Endothelial cell (in vitro differentiated cells): ENCODE data around the gene GAB2. TPM values are rescaled to one million over a fixed set of nuclear protein-coding genes. Genes with fewer than 3 reads are reported as not detected.

ENCODE experiments used
- DNase-seq: peaks from one replicate; pipeline ENCODE4 v3.0.0; 2021; ENCODE audit warnings: low spot score
- H3K27ac Mint-ChIP-seq: one replicate; pipeline ENCODE4 v1.8.0; 2021; ENCODE audit warnings: mixed read lengths, inconsistent platforms; ENCODE audit not compliant: unreplicated experiment
- H3K27me3 Mint-ChIP-seq: one replicate; pipeline ENCODE4 v1.8.0; 2021; ENCODE audit warnings: mild to moderate bottlenecking, moderate library complexity, mixed read lengths, inconsistent platforms; ENCODE audit not compliant: unreplicated experiment
- H3K36me3 Mint-ChIP-seq: one replicate; pipeline ENCODE4 v1.8.0; 2021; ENCODE audit warnings: mild to moderate bottlenecking, low read depth, mixed read lengths, inconsistent platforms; ENCODE audit not compliant: unreplicated experiment
- H3K4me1 Mint-ChIP-seq: one replicate; pipeline ENCODE4 v1.8.0; 2021; ENCODE audit warnings: mild to moderate bottlenecking, mixed read lengths, inconsistent platforms; ENCODE audit not compliant: unreplicated experiment
- H3K4me3 Mint-ChIP-seq: one replicate; pipeline ENCODE4 v1.8.0; 2021; ENCODE audit warnings: mild to moderate bottlenecking, mixed read lengths, inconsistent platforms; ENCODE audit not compliant: unreplicated experiment
- H3K9me3 Mint-ChIP-seq: one replicate; pipeline ENCODE4 v1.8.0; 2021; ENCODE audit warnings: mixed read lengths, inconsistent platforms; ENCODE audit not compliant: unreplicated experiment
- total RNA-seq: library from RNA; stranded (reverse); fragmentation: NEBNext Ultra II Directional; extraction: Animal tissue kit (Norgen Biotek cat#: 25700); gene quantifications from one replicate; pipeline ENCODE4 v1.2.1, GENCODE V29; 2021; ENCODE audit not compliant: unreplicated experiment
- TF ChIP-seq, protein P1 (sequence below): fragments of 200-600 bp; sonication (generic); IDR thresholded peaks from one replicate; pipeline ENCODE4 v1.5.0; 2021; ENCODE audit warnings: antibody characterized with exemption; ENCODE audit not compliant: unreplicated experiment

Gene GAB2
- total RNA-seq, 1 donor from 2014 or later = 81.0 TPM

DNA sequence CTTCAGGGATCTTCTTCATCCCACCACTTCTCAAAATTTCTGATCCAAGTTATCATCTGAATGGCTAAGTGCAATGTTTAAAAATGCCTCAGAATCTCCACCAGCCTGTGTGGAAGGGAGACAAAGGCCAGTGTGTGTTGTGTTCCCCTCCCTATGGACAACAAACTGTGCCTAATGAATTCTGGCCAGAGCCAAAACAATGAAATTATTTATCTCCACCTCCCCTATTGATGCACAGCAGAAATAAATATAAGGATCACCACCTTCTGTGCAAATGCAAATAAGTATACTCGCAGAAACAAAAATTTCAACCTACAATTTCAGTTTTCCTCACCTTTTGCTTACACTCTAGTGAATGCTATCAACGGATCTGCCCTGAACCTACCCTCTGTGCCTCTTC, 75.8 kb downstream of the GAB2 start:
- peaks cover 11% of the 10 kb centered on the region for H3K36me3 Mint-ChIP-seq
- H3K9me3 Mint-ChIP-seq = no peaks in the 10 kb centered on the region
- H3K27me3 Mint-ChIP-seq = peaks cover 2% of the 10 kb centered on the region
- no peak for DNase-seq
- peaks cover 51% of the 10 kb centered on the region for H3K4me1 Mint-ChIP-seq
- peak overlapping the region; percentile 38 for H3K4me3 Mint-ChIP-seq
- TF ChIP-seq, protein P1, sequence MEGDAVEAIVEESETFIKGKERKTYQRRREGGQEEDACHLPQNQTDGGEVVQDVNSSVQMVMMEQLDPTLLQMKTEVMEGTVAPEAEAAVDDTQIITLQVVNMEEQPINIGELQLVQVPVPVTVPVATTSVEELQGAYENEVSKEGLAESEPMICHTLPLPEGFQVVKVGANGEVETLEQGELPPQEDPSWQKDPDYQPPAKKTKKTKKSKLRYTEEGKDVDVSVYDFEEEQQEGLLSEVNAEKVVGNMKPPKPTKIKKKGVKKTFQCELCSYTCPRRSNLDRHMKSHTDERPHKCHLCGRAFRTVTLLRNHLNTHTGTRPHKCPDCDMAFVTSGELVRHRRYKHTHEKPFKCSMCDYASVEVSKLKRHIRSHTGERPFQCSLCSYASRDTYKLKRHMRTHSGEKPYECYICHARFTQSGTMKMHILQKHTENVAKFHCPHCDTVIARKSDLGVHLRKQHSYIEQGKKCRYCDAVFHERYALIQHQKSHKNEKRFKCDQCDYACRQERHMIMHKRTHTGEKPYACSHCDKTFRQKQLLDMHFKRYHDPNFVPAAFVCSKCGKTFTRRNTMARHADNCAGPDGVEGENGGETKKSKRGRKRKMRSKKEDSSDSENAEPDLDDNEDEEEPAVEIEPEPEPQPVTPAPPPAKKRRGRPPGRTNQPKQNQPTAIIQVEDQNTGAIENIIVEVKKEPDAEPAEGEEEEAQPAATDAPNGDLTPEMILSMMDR = no peak
- no peak overlapping the region for H3K27ac Mint-ChIP-seq

GRCh38 chr11:78340530-78340929, 77.1 kb downstream of the GAB2 start:
- Mint-ChIP-seq H3K27ac (peak overlapping the region; percentile 48), H3K4me1 (peaks cover 41% of the 10 kb centered on the region)
- TF ChIP-seq, protein P1 = no peak

GRCh38 chr11:78339945-78340344, 77.7 kb downstream of the GAB2 start:
- H3K9me3 Mint-ChIP-seq = no peaks in the 10 kb centered on the region
- peak overlapping the region; percentile 40 for H3K27ac Mint-ChIP-seq
- TF ChIP-seq, protein P1 = no peak
- H3K4me3 Mint-ChIP-seq = no peak overlapping the region
- no peaks in the 10 kb centered on the region for H3K27me3 Mint-ChIP-seq
- H3K4me1 Mint-ChIP-seq = peaks cover 35% of the 10 kb centered on the region
- peaks cover 11% of the 10 kb centered on the region for H3K36me3 Mint-ChIP-seq
- DNase-seq = no peak

More at GRCh38 chr11:78340530-78340929, 77.1 kb downstream of the GAB2 start:
- no peak for DNase-seq
- Mint-ChIP-seq H3K36me3 (peaks cover 11% of the 10 kb centered on the region), H3K4me3 (peak overlapping the region; percentile 67), H3K27me3 (no peaks in the 10 kb centered on the region), H3K9me3 (no peaks in the 10 kb centered on the region)

- TF ChIP-seq, protein P1 = no peak
- no peak for DNase-seq
- Mint-ChIP-seq H3K4me3 (no peak overlapping the region), H3K27ac (peak overlapping the region; percentile 62), H3K4me1 (peaks cover 32% of the 10 kb centered on the region), H3K27me3 (no peaks in the 10 kb centered on the region), H3K9me3 (no peaks in the 10 kb centered on the region), H3K36me3 (peaks cover 11% of the 10 kb centered on the region)
These were observed 78.1 kb downstream of the GAB2 start for GRCh38 chr11:78339483-78339882.

GRCh38 chr11:78338702-78339101, 78.9 kb downstream of the GAB2 start:
- peaks cover 25% of the 10 kb centered on the region for H3K4me1 Mint-ChIP-seq
- H3K27ac Mint-ChIP-seq = no peak overlapping the region
- H3K9me3 Mint-ChIP-seq = no peaks in the 10 kb centered on the region
- TF ChIP-seq, protein P1 = no peak
- H3K27me3 Mint-ChIP-seq = no peaks in the 10 kb centered on the region
- peaks cover 11% of the 10 kb centered on the region for H3K36me3 Mint-ChIP-seq
- DNase-seq = no peak
- H3K4me3 Mint-ChIP-seq = no peak overlapping the region
